HG03108 (cell line): ENCODE results near the gene CDKAL1.

Experiments
- ATAC-seq: cut with Tn5 transposase; IDR thresholded peaks from one replicate; pipeline ENCODE4 v1.9.1; 2021; ENCODE audit warnings: moderate library complexity; ENCODE audit not compliant: unreplicated experiment

Gene CDKAL1

DNA sequence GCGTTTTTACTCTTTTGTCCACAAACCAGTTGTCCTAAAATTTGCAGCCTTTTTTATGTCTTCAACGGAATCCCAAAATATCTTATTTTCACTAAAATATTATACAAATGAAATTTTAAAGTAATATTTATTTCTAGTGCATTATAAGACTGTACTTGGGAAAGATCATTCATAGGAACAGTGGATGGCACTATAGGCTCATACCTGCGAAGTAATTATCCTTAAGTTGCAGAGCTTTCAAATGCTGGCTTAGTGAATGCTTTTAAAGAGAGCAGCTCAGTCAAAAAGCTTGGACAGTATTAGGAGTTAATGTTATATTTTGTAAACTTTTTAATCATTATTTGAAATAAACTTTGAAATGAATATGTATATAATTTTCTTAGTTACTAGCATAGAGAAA lies 254.9 kb downstream of the CDKAL1 start:
- ATAC-seq, result no peak

DNA sequence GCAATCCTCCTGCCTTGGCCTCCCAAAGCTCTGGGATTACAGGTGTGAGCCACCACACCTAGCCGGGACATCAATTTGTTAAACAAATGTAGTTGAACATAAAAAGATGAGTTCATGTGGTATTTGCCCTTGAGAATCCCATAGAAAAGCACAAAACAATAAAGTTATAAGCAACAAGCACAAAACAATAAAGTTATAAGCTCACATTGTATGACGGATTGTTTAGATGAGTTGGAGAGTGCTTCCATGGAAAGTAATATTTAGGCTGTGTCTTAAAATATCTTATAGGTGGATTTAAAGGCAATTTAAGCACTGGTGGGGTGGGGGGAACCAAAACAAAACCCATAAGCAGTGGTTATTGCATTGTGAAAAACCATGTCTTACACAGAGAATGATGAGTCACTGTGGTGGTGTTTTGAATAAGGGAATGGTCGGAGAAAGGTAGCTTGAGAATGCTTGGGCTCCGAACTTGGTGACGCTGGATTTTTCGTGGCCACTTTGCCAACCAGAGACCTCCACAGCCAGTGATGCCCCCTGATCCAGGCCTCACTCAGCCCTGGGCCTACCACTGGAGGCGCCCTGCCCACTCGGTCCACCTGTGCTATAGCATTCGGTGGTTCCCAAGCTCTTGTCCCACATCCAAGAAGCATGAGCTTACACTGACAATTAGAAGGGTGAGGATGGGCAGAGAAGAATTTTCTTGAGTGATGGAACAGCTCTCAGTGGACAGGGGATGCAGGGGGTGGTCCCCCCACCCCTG lies 256.0 kb downstream of the CDKAL1 start:
- ATAC-seq, result no peak

DNA sequence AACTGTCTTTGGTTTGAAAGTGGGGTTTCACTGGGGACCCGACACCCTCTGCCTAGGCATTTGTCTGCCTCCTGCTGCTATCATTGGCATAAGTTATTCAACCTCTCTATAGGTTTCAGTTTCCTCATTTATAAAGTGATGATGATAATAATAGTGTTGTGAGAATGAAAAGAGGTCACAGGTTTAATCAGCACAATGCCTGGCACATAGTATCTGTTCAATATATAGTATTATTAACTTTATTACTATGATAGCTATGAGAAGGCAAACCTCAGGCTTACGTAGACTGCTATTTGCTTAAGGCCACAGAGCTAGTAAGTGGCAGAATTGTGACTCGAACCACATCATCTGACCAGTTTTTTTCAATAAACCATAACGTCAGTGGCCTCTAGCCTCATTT lies 256.8 kb downstream of the CDKAL1 start:
- no peak for ATAC-seq

DNA sequence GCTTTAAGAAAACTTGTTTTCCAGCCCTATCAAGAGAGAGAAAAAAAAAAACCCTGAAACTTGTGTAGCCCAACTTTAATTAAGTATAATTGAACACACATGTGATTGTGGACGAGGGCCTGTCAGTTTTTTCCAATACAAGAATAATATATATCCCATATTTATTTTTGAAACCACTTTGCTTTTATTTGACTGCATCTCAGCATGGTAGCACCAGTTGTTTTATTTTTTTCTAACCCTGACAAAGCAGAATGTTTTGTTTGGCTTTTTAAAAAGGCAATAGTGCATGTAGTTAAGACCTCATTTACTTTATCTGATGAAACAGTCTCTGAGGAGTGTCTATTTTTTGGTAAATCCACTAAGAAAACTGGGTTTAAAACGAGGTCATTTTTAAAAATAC lies 257.7 kb downstream of the CDKAL1 start:
- no peak for ATAC-seq

DNA sequence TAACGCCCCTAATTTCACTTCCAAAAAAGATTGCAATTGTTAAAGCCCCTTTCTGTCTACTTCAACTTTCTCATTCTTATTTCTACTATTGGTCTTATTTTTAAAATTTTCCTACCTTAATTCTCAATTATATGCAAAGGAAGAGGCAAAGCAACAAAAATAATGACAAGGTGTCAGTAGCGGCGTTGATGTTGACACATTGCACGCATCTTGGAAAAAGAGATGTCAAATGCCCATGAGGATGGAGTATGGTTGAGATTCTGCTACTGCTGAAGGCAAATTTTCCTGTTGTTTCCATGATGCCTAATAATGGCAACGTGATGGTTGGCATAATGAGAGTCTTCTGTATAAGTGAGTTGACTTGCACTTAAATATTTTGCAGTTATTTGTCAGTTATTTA lies 258.9 kb downstream of the CDKAL1 start:
- ATAC-seq, result no peak

DNA sequence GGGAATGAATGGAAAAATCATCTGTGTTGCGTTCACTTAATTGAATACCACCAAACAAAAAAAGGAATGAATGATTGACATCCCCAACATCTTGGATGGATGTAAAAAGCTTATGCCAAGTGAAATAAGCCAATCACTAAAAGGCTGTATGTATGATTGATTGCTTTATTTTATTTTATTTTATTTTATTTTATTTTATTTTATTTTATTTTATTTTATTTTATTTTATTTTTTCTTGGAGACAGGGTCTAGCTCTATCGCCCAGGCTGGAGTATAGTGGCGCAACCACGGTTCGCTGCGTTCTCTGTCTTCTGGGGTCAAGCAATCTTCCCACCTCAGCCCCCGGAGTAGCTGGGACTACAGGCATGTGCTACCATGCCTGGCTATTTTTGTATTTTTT lies 263.3 kb downstream of the CDKAL1 start:
- ATAC-seq, result no peak

DNA sequence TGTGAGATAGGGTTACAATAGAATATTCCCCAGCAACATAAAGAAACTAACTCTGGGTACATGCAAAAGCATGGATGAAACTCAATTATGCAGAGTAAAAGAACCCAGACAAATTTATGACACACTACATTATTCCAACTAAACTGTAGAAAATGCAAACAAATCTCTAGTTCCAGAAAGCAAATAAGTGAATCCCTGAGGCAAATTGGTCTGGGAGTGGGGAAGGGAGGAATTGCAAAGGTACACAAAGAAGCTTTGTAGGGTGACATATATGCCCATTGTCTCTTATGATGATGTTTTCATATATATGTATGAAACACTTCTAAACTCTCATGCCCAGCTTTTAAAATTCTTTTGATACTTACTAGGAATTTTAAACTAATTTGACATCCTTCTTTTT lies 266.0 kb downstream of the CDKAL1 start:
- no peak for ATAC-seq

DNA sequence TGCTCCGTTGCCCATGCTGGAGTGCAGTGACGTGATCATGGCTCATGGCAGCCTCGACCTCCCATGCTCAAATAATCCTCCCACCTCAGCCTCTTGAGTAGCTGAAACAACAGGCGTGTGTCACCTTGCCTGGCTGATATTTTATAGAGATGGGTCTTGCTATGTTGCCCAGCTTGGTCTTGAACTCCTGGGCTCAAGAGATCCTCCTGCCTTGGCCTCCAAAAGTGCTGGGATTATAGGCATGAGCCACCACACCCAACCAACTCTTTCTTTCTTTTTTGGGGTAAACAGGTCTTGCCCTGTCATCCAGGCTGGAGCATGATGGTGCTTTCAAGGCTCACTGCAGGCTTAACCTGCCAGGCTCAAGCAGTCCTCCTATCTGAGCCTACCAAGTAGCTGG lies 266.4 kb downstream of the CDKAL1 start:
- no peak for ATAC-seq

DNA sequence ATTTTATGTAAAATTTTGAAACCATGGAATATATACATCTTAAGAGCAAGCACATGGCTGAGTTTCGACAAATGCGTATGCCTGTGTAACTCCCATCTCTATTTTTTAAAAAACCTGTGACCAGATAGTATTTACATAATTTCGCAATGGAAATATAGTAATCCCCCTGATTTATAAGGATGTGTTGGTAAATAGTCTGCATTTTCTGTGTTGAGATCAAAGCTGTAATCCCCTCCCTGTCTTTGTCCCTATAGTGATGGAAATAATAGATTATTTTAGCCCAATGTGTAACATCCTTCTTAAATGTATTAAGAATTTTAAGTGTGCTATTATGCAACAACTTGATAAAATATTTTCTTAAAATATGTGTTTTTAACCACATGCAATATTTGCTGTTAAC lies 267.3 kb downstream of the CDKAL1 start:
- ATAC-seq, result no peak

DNA sequence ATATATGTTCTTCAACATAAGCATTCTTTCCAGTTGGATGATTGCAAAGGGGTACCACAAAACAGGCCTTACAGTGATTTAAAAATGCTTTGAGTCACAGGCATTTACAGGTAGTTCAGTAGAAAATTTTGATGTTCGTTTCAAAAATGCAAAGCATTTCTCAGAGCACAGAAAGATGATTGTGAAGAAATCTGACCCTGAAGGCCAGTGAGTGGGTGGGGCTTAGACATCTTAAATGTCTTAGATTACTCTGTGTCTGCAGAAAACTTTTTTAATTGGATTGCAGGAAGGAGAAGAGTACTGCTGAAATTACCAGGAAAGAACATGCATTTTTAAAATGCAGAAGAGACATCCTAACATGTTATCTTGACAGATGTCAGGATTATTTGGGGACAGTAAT lies 268.3 kb downstream of the CDKAL1 start:
- no peak for ATAC-seq

DNA sequence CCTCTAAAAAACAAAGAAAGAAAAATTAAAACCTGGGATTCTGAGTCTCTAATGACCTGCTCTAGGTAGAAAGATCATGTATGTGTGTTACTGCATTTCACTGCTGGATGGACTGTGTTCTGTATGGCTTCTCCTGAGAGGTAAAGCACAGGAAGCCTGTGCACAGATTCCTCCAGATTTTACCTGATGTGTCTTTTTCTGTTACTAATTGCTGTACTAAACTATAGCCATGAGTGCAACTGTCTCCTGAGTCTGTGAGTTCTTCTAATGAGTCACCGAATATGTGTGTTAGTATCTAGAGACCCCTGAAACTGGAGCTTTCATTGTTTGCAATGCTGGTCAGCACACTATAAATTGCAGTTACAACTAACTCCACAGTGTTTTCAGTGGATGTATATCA lies 270.8 kb downstream of the CDKAL1 start:
- ATAC-seq, result no peak

DNA sequence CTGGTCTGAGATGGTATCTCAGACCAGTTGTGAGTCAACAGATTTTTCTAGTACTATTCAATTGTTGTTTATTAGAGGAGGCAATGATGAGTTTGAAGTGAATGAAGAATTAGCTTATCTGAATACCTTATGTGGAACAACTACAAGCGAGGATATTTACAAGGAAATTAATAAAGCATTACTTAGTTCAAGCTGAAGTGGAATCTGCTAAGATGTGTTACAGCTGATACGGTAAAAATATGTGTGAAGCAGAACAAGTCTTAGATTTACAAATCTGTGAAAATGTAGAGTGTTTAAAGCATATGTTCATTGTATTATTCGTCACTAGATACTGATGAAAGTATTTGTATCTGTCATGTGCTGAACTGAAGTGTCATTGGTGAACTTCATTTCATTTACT lies 272.4 kb downstream of the CDKAL1 start:
- no peak for ATAC-seq

DNA sequence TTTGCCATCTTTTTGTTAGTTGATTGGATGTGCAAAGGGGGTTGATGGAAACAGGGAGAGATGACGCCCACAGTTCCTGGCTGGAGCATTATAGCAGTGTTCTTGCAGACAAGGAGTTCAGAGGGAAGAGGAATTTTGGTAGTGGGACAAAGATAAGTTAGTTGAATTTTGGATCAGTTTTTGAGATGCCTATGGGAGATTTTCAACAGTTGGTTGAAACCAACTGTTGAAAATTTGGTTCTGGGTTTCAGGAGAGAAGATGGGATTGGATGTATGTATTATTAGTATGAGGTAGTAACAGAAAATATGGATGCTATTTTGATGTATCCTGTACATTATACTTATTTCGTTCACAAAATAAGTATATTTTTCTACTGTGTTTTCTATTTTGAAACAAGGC lies 274.2 kb downstream of the CDKAL1 start:
- ATAC-seq, result no peak

DNA sequence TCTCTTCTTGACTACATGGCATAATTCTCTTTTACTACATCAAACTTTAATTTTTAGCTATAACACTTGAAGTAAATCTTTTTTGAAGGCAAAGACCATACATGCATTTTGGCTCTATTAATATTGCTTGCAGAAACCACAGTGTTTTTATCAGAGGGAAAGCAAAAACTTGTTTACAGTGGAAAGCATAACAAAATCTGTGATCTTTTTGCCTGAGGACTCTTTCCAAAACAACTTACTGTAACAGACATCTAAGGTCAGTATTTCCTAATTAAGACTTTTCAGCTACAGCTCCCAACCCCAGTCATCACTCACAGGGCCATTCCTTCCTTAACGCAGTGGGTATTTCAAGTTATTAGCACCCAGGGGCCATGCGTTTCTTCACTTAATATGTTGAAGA lies 274.7 kb downstream of the CDKAL1 start:
- ATAC-seq, result no peak

DNA sequence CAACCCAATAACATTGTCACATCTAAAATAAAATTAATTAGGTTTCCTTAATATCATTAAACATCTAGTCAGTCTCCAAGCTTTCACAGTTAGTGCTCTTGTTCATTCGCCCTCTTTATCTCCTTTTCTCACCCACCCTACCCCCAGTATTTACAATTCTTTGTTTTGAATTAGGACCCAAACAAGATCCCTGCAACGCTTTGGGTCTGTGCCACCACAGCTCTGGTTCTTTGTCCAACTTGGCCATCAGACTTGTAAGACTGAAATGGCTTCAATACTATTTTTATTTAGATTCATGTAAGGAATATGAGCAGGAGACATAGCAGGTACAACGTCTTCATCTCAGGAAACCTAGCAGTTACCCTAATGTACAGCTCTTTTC lies 276.5 kb downstream of the CDKAL1 start:
- no peak for ATAC-seq

DNA sequence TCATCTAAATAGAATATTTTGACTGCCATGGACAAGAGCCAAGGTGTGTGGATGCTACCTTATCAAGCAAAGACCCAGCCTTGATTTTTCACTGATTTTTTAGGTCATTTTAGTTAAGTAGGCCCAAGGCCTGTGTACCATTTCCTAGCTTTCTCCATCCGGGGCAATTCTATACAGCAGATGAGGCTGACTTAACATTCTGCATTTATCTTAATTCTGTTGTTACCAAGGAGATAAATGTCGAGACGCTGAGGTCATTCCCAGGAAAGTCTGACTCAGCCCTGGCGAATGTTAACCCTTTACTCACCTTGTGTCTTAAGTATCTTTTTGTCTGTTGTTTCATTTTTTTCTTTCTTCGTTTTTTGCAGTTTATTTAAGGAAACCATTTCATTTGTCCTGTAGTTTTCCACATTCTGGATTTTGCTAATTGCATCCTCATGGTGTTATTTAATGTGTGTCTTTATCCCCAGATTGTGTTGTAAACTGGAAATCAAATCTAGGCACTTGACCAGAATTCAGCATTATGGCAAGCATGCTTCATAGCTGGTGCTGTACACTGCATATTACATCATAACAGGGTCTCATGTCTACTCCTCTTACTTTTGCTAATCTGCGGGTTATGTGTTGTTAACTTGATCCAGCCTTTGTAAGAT lies 277.0 kb downstream of the CDKAL1 start:
- ATAC-seq, result no peak

DNA sequence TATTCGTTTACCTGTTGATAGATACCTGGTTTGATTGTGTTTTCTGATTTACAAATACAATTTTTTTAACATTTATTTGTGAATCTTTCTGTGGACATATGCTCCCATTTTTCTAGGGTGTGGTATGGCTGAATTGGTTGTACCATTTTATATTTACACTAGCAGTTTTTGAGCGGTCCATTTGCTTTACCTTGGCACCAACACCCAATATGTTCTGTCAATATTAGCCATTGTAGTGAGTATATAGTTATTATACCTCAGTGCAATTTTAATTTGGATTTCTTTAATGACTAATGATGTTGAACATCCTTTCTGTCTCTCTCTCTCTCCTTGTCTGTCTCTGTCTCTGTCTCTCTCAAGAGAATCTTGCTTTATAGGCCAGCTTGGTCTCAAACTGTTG lies 278.5 kb downstream of the CDKAL1 start:
- ATAC-seq, result no peak

DNA sequence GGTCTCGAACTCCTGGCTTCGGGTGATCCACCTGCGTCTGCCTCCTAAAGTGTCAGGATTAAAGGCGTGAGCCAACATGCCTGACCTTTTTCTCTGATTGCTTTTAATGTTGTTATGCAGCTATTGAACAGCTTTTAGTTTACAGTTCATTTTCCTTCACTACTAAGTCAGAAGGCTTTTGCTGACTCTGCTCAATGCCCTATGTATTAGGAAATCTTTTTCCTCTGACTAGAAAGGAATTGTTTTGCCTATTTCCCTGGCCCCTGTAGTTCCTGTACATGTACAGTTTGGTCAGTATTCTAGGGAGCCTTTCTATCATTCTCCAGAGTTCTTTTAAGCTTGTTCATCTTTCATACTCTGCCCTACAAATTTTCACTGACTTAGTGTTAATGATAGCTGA lies 280.2 kb downstream of the CDKAL1 start:
- ATAC-seq, result no peak

DNA sequence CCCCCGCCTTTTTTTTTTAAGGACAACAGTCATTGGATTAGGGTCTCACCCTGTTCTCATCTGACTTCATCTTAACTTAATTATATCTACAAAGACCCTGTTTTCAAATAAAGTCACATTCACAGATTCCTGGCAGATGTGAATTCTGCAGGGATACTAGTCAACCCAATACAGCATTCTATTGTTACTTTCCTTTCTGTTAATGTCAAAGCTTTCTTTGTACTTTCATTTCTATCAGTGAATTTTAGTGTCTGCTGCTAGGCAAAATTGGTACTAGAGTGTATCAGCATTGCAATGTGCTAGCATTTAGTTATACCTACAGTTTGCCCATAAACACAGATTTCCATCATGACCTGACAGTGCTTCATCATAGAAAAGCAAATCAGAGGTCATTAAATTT lies 281.9 kb downstream of the CDKAL1 start:
- ATAC-seq, result no peak

DNA sequence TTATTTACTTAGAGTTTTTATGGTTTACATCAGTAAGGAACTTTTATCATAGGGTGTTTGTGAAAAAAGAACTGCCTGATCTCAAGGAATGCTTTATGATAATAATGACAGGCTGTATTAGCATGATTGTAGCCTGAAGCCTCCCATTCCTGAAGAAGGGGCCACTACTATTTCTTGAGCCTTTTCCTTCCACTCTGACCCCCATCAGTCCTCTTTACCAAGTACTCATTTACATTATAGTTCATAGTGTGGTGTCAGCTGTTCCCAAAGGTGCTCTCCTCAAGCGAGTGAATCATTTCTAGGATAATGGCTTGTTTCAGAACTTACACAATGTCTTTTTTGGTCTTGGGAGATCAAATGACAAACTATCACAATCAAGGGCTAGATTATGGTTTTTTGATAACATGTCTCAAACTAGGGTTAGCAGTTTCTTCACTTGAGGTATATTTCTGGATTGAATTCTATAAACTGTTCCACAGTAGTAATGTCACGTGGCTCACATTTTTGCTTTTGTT lies 283.6 kb downstream of the CDKAL1 start:
- ATAC-seq, result no peak

DNA sequence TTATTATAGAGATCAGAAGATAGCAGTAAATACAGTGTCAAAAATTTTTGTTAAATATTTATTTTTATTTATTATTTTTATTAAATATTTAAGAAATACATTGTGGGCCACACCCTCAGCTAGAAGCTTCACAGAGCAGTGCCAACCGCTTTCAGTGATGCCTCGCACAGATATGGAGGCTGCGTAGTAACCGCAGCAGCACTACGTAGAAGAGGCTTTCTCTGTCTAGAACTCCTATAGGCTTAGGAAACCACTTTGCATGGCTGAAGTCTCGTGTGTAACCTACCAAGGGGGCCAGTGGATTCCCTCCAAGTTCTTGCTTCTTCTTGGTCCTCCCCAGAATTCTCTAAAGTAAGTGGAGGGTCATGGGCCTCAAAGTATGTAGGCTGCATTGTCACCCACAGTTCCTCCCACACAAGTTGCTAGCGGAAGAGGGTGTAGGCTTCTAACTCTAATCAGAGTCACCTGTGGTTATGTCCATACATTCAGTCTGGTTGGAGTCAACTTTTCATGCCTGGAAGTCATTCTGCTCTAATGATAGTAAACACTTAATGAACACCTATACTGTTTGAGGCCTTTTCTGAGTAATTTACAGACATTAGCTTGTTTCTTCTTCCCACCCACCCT lies 285.6 kb downstream of the CDKAL1 start:
- no peak for ATAC-seq

DNA sequence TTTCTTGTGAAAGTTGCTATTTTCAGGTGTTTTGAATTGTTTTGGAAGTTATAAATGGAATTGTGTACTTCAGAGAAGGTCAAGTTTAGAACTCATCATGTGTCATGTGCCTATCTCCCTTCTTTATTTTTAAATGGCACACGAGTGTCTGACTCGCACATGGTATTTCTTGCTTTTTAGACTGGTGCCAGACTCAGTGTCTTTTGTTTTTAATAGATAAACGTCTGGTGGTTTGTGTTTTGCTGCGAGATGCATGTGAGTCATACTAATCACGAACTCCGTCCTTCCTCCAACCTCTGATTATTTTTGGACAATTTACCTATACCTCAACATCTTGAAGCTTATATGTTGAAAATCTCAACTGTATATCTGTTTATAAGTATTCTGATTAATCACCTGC lies 292.1 kb downstream of the CDKAL1 start:
- no peak for ATAC-seq
